HG03039 (cell line): ENCODE measurements around the gene AFG1L.
"Not testable (repeated sequence)": the region's sequence is repeated elsewhere in the genome, so short reads cannot be mapped to it uniquely, and the experiment has no call there.

Source experiments
- ATAC-seq: cut with Tn5 transposase; IDR thresholded peaks from one replicate; pipeline ENCODE4 v1.9.1; 2021; ENCODE audit warnings: mild to moderate bottlenecking, moderate library complexity; ENCODE audit not compliant: unreplicated experiment

AFG1L gene

GRCh38 chr6:108407904-108408827 is 113.3 kb downstream of the AFG1L start:
- ATAC-seq = no peak

GRCh38 chr6:108408861-108409260 is 114.0 kb downstream of the AFG1L start:
- ATAC-seq = no peak

- ATAC-seq = not testable (repeated sequence)
Measured at GRCh38 chr6:108416047-108416833, 121.4 kb downstream of the AFG1L start.

GRCh38 chr6:108417027-108417426 is 122.2 kb downstream of the AFG1L start:
- no peak for ATAC-seq

- no peak for ATAC-seq
Measured at GRCh38 chr6:108419474-108419873, 124.6 kb downstream of the AFG1L start.

GRCh38 chr6:108419934-108420609 is 125.2 kb downstream of the AFG1L start:
- ATAC-seq = no peak

- no peak for ATAC-seq
Measured at GRCh38 chr6:108421366-108421765, 126.5 kb downstream of the AFG1L start.

- ATAC-seq = no peak
Measured at GRCh38 chr6:108423982-108424705, 129.3 kb downstream of the AFG1L start.

- no peak for ATAC-seq
Measured at GRCh38 chr6:108425428-108425827, 130.6 kb downstream of the AFG1L start.

- no peak for ATAC-seq
Measured at GRCh38 chr6:108432143-108432542, 137.3 kb downstream of the AFG1L start.

GRCh38 chr6:108432792-108433191 is 137.9 kb downstream of the AFG1L start:
- ATAC-seq = no peak

GRCh38 chr6:108434222-108434621 is 139.4 kb downstream of the AFG1L start:
- no peak for ATAC-seq

- no peak for ATAC-seq
Measured at GRCh38 chr6:108435391-108435790, 140.5 kb downstream of the AFG1L start.

GRCh38 chr6:108436771-108437170 is 141.9 kb downstream of the AFG1L start:
- no peak for ATAC-seq

GRCh38 chr6:108437821-108438220 is 143.0 kb downstream of the AFG1L start:
- no peak for ATAC-seq

GRCh38 chr6:108438918-108439317 is 144.1 kb downstream of the AFG1L start:
- ATAC-seq = no peak

- no peak for ATAC-seq
Measured at GRCh38 chr6:108441141-108441540, 146.3 kb downstream of the AFG1L start.

GRCh38 chr6:108442770-108443520 is 148.1 kb downstream of the AFG1L start:
- no peak for ATAC-seq

GRCh38 chr6:108446629-108447150 is 151.8 kb downstream of the AFG1L start:
- ATAC-seq = no peak

- ATAC-seq = no peak
Measured at GRCh38 chr6:108448481-108448880, 153.6 kb downstream of the AFG1L start.
